Smooth muscle cell (in vitro differentiated cells): ENCODE results near the gene RDH11. TPM values are rescaled to one million over a fixed set of nuclear protein-coding genes. Genes with fewer than 3 reads are reported as not detected.
"Not testable (repeated sequence)": the region's sequence is repeated elsewhere in the genome, so short reads cannot be mapped to it uniquely, and the experiment has no call there.

Source experiments
- DNase-seq: peaks from one replicate; lab custom pipeline; 2025; ENCODE audit not compliant: unreplicated experiment; lab: John Stamatoyannopoulos, UW
- H2AFZ ChIP-seq: fragments of 200-600 bp; sonication (generic); 2 replicates; pipeline ENCODE4 v1.6.0; 2016; ENCODE audit warnings: antibody characterized with exemption, low read depth, mild to moderate bottlenecking
- H3F3A ChIP-seq: fragments of 200-600 bp; sonication (generic); 2 replicates; pipeline ENCODE4 v1.6.0; 2017; ENCODE audit warnings: antibody characterized with exemption, low read depth
- H3K27ac ChIP-seq: fragments of 200-600 bp; sonication (generic); 2 replicates; pipeline ENCODE4 v1.5.1; 2016; ENCODE audit warnings: low read depth, mild to moderate bottlenecking
- H3K27me3 ChIP-seq: fragments of 200-600 bp; sonication (generic); 2 replicates; pipeline ENCODE4 v1.6.1; 2016; ENCODE audit warnings: low read depth, mild to moderate bottlenecking
- H3K36me3 ChIP-seq: fragments of 200-600 bp; sonication (generic); 2 replicates; pipeline ENCODE4 v1.5.1; 2016; ENCODE audit warnings: low read depth
- H3K4me1 ChIP-seq: fragments of 200-600 bp; sonication (generic); 2 replicates; pipeline ENCODE4 v1.5.1; 2016; ENCODE audit warnings: low read depth
- H3K4me2 ChIP-seq: fragments of 200-600 bp; sonication (generic); 2 replicates; pipeline ENCODE4 v1.6.0; 2016; ENCODE audit warnings: mild to moderate bottlenecking
- H3K4me3 ChIP-seq: fragments of 200-600 bp; sonication (generic); 2 replicates; pipeline ENCODE4 v1.5.1; 2016; ENCODE audit warnings: mild to moderate bottlenecking
- H3K79me2 ChIP-seq: fragments of 200-600 bp; sonication (generic); 2 replicates; pipeline ENCODE4 v1.6.0; 2016; ENCODE audit warnings: low read depth, mild to moderate bottlenecking
- H3K9ac ChIP-seq: fragments of 200-600 bp; sonication (generic); 2 replicates; pipeline ENCODE4 v1.6.0; 2016; ENCODE audit warnings: low read depth
- H3K9me3 ChIP-seq: fragments of 200-600 bp; sonication (generic); replicated peaks from 2 replicates; pipeline ENCODE4 v1.5.1; 2016; ENCODE audit warnings: low read depth
- H4K20me1 ChIP-seq: fragments of 200-600 bp; sonication (generic); 2 replicates; pipeline ENCODE4 v1.6.0; 2016; ENCODE audit warnings: low read depth
- WGBS: methylation state at CpG from one replicate; pipeline ENCODE4 v1.1.7; 2016; ENCODE audit warnings: low lambda C conversion rate; 5-methylcytosine and 5-hydroxymethylcytosine counted together
- polyA plus RNA-seq: library from polyadenylated mRNA; unstranded; fragments of >200 nt; fragmentation: Nextera tagmentation; extraction: Ambion mirVana; gene quantifications from 2 replicates; pipeline ENCODE4 v1.2.1, GENCODE V29; 2016
- total RNA-seq: library from RNA; depleted of rRNA; stranded (reverse); fragments of >200 nt; gene quantifications from 2 replicates; pipeline ENCODE4 v1.2.3, GENCODE V29; 2014
- TF ChIP-seq, protein P1 (sequence below): fragments of 200-600 bp; sonication (generic); IDR thresholded peaks from 2 replicates; pipeline ENCODE4 v1.5.1; 2017; ENCODE audit warnings: borderline replicate concordance, mild to moderate bottlenecking, antibody characterized with exemption; ENCODE audit not compliant: insufficient read depth, poor library complexity, severe bottlenecking

The RDH11 gene
- total and polyA plus RNA-seq, 2 experiments from 2014 or later = 104 to 116 TPM

DNA sequence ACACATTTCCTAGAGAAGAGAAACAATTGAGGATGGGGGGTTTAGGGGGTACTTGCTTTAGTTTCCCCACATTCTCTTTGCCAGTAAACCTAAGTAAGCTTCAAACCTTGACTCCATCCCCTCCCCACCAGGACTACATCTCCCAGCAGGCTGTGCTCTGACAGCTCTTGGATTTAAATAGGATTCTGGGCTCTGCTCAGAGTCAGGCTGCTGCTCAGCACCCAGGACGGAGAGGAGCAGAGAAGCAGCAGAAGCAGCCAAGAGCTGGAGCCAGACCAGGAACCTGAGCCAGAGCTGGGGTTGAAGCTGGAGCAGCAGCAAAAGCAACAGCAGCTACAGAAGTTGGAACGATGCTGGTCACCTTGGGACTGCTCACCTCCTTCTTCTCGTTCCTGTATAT, 26.7 kb upstream of the RDH11 start:
- no peak overlapping the region for H3K27ac ChIP-seq
- H3K4me1 ChIP-seq = no peaks in the 10 kb centered on the region
- H2AFZ ChIP-seq = no peak overlapping the region
- no peaks in the 10 kb centered on the region for H3K36me3 ChIP-seq
- H4K20me1 ChIP-seq = no peaks in the 10 kb centered on the region
- H3K9ac ChIP-seq = no peak overlapping the region
- H3K27me3 ChIP-seq = peaks cover 11% of the 10 kb centered on the region
- 66% methylated on average over 3 of the region's 3 CpGs for WGBS
- TF ChIP-seq, protein P1, sequence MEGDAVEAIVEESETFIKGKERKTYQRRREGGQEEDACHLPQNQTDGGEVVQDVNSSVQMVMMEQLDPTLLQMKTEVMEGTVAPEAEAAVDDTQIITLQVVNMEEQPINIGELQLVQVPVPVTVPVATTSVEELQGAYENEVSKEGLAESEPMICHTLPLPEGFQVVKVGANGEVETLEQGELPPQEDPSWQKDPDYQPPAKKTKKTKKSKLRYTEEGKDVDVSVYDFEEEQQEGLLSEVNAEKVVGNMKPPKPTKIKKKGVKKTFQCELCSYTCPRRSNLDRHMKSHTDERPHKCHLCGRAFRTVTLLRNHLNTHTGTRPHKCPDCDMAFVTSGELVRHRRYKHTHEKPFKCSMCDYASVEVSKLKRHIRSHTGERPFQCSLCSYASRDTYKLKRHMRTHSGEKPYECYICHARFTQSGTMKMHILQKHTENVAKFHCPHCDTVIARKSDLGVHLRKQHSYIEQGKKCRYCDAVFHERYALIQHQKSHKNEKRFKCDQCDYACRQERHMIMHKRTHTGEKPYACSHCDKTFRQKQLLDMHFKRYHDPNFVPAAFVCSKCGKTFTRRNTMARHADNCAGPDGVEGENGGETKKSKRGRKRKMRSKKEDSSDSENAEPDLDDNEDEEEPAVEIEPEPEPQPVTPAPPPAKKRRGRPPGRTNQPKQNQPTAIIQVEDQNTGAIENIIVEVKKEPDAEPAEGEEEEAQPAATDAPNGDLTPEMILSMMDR = no peak
- no peaks in the 10 kb centered on the region for H3K79me2 ChIP-seq
- H3K4me3 ChIP-seq = no peak overlapping the region
- H3K9me3 ChIP-seq = no peaks in the 10 kb centered on the region
- no peak for DNase-seq
- no peak overlapping the region for H3K4me2 ChIP-seq
- no peaks in the 10 kb centered on the region for H3F3A ChIP-seq

DNA sequence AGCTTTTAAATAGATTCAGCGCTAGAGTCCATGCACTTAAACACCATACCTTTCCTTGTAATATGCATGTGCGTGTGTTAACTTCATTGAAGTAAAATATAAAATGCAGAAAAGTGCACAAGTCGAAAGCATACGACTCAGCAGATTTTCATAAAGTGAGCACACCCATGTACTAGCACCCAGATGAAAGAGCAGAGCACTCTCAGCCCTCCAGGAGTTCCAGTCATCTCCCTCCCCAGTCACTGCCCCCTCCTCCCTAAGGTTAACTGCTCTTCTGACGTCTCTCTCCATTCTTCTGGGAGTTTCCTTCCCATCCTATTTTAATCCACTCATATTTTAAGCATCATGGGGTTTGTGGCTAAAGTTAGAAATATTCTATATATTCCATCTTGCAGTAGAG, 26.3 kb upstream of the RDH11 start:
- no peak overlapping the region for H2AFZ ChIP-seq
- no peaks in the 10 kb centered on the region for H4K20me1 ChIP-seq
- 77% methylated on average over 5 of the region's 5 CpGs for WGBS
- no peaks in the 10 kb centered on the region for H3K9me3 ChIP-seq
- no peak overlapping the region for H3K27ac ChIP-seq
- no peak overlapping the region for H3K4me3 ChIP-seq
- H3K4me1 ChIP-seq = no peaks in the 10 kb centered on the region
- no peaks in the 10 kb centered on the region for H3K79me2 ChIP-seq
- H3K4me2 ChIP-seq = no peak overlapping the region
- no peaks in the 10 kb centered on the region for H3K36me3 ChIP-seq
- peaks cover 11% of the 10 kb centered on the region for H3K27me3 ChIP-seq
- no peak overlapping the region for H3K9ac ChIP-seq
- no peak for DNase-seq
- H3F3A ChIP-seq = no peaks in the 10 kb centered on the region
- TF ChIP-seq, protein P1 = no peak

GRCh38 chr14:67719866-67720265, 24.3 kb upstream of the RDH11 start:
- Histone ChIP-seq H3K4me3 (no peak overlapping the region), H4K20me1 (no peaks in the 10 kb centered on the region), H3K9ac (no peak overlapping the region), H3K79me2 (no peaks in the 10 kb centered on the region), H3K27ac (no peak overlapping the region), H3K4me2 (no peak overlapping the region), H3K27me3 (peaks cover 11% of the 10 kb centered on the region), H3K9me3 (no peaks in the 10 kb centered on the region), H3K36me3 (no peaks in the 10 kb centered on the region), H2AFZ (no peak overlapping the region), H3F3A (no peaks in the 10 kb centered on the region), H3K4me1 (no peaks in the 10 kb centered on the region)
- DNase-seq = no peak
- TF ChIP-seq, protein P1 = no peak
- WGBS = 50% methylated on average over 2 of the region's 2 CpGs

- not testable (repeated sequence) for H3K4me3 ChIP-seq, H3K4me2 ChIP-seq, H3K9ac ChIP-seq, H3F3A ChIP-seq, H3K4me1 ChIP-seq, H3K79me2 ChIP-seq, H3K9me3 ChIP-seq, DNase-seq, H3K36me3 ChIP-seq, H2AFZ ChIP-seq, H3K27ac ChIP-seq, H4K20me1 ChIP-seq
- 85% methylated on average over 3 of the region's 3 CpGs for WGBS
- peaks cover 11% of the 10 kb centered on the region for H3K27me3 ChIP-seq
Measured at GRCh38 chr14:67719385-67719784, 23.8 kb upstream of the RDH11 start.
